Lung (tissue), 12 donors: ENCODE measurements around the gene FAM13B. TPM values are rescaled to one million over a fixed set of nuclear protein-coding genes. Genes with fewer than 3 reads are reported as not detected.

Experiments
- ATAC-seq: fragments of 200-7000 bp; cut with Tn5 transposase; one replicate; pipeline ENCODE4 v1.9.1; 2020; ENCODE audit warnings: moderate number of reproducible peaks; ENCODE audit not compliant: insufficient read depth, low FRiP score
- DNase-seq, 3 donors: peaks; one replicate each; pipeline ENCODE4 v3.0.0-alpha.2; 2013 to 2017
- H3K27ac ChIP-seq, 2 donors: one replicate each; pipeline ENCODE4 v1.5.1; 2013; ENCODE audit warnings: mild to moderate bottlenecking in 2 of 2, moderate library complexity in 2 of 2, control low read depth in 1 of 2, inconsistent platforms in 1 of 2, low read depth in 1 of 2, low read length in 1 of 2
- H3K27me3 ChIP-seq, 3 donors: one replicate each; pipeline ENCODE4 v1.5.1; 2013; ENCODE audit warnings: low read length in 2 of 3; ENCODE audit not compliant: control insufficient read depth in 3 of 3, insufficient read depth in 3 of 3
- H3K36me3 ChIP-seq, 4 donors: one replicate each; pipeline ENCODE4 v1.5.1; 2013; ENCODE audit warnings: low read length in 4 of 4, mild to moderate bottlenecking in 1 of 4, moderate library complexity in 1 of 4; ENCODE audit not compliant: control insufficient read depth in 4 of 4, insufficient read depth in 4 of 4
- H3K4me1 ChIP-seq, 5 donors: one replicate each; pipeline ENCODE4 v1.5.1; 2013; ENCODE audit warnings: low read length in 5 of 5, mild to moderate bottlenecking in 2 of 5, moderate library complexity in 1 of 5; ENCODE audit not compliant: control insufficient read depth in 5 of 5, insufficient read depth in 5 of 5
- H3K4me3 ChIP-seq: one replicate; pipeline ENCODE4 v1.5.1; 2013; ENCODE audit warnings: mild to moderate bottlenecking, control low read depth, moderate library complexity
- H3K9ac ChIP-seq, 2 donors: one replicate each; pipeline ENCODE4 v1.5.1; 2013; ENCODE audit warnings: low read length in 2 of 2, control low read depth in 1 of 2; ENCODE audit not compliant: insufficient read depth in 1 of 2
- H3K9me3 ChIP-seq, 4 donors: one replicate each; pipeline ENCODE4 v1.5.1; 2013; ENCODE audit warnings: low read length in 3 of 4, mild to moderate bottlenecking in 1 of 4, moderate library complexity in 1 of 4; ENCODE audit not compliant: control insufficient read depth in 4 of 4, insufficient read depth in 3 of 4
- WGBS, 2 donors: extraction: QIAGEN DNeasy Blood & Tissue Kit; methylation state at CpG; one replicate each; pipeline ENCODE4 v1.1.7; 2013; 5-methylcytosine and 5-hydroxymethylcytosine counted together
- polyA plus RNA-seq, 2 donors: library from polyadenylated mRNA; stranded (reverse); fragments of 200-250 nt; gene quantifications; one replicate each; pipeline ENCODE4 v1.2.1, GENCODE V29; 2013
- total RNA-seq, 2 donors: library from RNA; depleted of rRNA in 1 of 2; stranded (reverse); fragments of >200 nt in 1 of 2; gene quantifications; one replicate each; pipeline ENCODE4 v1.2.1, GENCODE V29; 2014 to 2021
- TF ChIP-seq, protein P1 (sequence below): IDR thresholded peaks from 2 replicates; pipeline ENCODE4 v1.5.1; 2012; ENCODE audit warnings: mild to moderate bottlenecking; ENCODE audit errors: control extremely low read depth, extremely low read depth
- donor health status: control.
- donor health status: control.
- donor health status: Bipolar disorder and iron deficiency.
- donor health status: healthy.
- donor health status: DM: yes; HTN: yes; CAD: no.

FAM13B gene
- total and polyA plus RNA-seq, 4 donors: 7.6 to 63.6 (median 23.4) TPM

DNA sequence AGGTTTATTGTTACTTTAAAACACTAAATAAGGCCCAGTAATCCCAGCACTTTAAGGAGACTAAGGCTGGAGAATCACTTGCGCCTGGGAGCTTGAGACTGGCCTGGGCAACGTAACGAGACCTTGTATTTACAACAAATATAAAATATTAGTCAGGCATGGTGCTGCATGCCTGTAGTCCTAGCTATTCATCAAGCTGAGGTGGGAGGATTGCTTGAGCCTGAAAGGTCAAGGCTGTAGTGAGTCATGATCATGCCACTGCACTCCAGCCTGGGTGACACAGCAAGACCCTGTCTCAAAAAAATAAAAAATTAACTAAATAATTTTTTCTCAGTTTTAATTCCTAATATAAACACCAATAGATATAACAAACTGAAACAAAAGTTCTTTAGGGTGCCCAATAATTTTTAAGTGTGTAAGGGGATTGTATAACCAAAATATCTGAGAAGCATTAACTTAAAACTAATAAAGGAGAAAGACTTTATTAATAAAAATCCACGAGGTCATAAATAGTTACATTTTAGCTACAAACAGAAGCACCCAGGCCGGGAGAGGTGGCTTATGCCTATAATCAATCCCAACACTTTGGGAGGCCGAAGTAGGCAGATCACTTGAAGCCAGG lies 32.7 kb downstream of the FAM13B start:
- Histone ChIP-seq H3K4me1 (peaks cover 0 to 7% (median 0%) of the 10 kb centered on the region in 5 donors), H3K27me3 (no peaks in the 10 kb centered on the region), H3K4me3 (no peak overlapping the region), H3K36me3 (peaks cover 9 to 12% (median 10%) of the 10 kb centered on the region in 4 donors), H3K9ac (no peak overlapping the region), H3K27ac (peak overlapping the region in 1 of 2 donors; percentile 13), H3K9me3 (peaks cover 0 to 3% (median 0%) of the 10 kb centered on the region in 4 donors)
- WGBS, 2 donors: 93 to 95% methylated on average over 6 of the region's 6 CpGs
- DNase-seq: no peak
- TF ChIP-seq, protein P1, sequence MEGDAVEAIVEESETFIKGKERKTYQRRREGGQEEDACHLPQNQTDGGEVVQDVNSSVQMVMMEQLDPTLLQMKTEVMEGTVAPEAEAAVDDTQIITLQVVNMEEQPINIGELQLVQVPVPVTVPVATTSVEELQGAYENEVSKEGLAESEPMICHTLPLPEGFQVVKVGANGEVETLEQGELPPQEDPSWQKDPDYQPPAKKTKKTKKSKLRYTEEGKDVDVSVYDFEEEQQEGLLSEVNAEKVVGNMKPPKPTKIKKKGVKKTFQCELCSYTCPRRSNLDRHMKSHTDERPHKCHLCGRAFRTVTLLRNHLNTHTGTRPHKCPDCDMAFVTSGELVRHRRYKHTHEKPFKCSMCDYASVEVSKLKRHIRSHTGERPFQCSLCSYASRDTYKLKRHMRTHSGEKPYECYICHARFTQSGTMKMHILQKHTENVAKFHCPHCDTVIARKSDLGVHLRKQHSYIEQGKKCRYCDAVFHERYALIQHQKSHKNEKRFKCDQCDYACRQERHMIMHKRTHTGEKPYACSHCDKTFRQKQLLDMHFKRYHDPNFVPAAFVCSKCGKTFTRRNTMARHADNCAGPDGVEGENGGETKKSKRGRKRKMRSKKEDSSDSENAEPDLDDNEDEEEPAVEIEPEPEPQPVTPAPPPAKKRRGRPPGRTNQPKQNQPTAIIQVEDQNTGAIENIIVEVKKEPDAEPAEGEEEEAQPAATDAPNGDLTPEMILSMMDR: no peak
- peak; percentile 39 for ATAC-seq

GRCh38 chr5:137997726-137998213 lies 35.1 kb downstream of the FAM13B start:
- Histone ChIP-seq H3K4me3 (no peak overlapping the region), H3K9me3 (peaks cover 0 to 3% (median 0%) of the 10 kb centered on the region in 4 donors), H3K9ac (no peak overlapping the region), H3K4me1 (peaks cover 0 to 11% (median 0%) of the 10 kb centered on the region in 5 donors), H3K27me3 (no peaks in the 10 kb centered on the region), H3K27ac (no peak overlapping the region), H3K36me3 (peaks cover 4 to 10% (median 7%) of the 10 kb centered on the region in 4 donors)
- no peak for ATAC-seq
- no peak for DNase-seq
- TF ChIP-seq, protein P1: no peak
- WGBS, 2 donors: 86 to 95% methylated on average over 1 of the region's 1 CpG

- TF ChIP-seq, protein P1: no peak
- no peak overlapping the region for H3K4me3 ChIP-seq
- no peaks in the 10 kb centered on the region for H3K27me3 ChIP-seq
- H3K36me3 ChIP-seq: peaks cover 4 to 10% (median 6%) of the 10 kb centered on the region in 4 donors
- DNase-seq (no peak), ATAC-seq (no peak)
- H3K9ac ChIP-seq: no peak overlapping the region
- no peak overlapping the region for H3K27ac ChIP-seq
- H3K4me1 ChIP-seq: peaks cover 0 to 11% (median 0%) of the 10 kb centered on the region in 5 donors
- H3K9me3 ChIP-seq: peaks cover 0 to 3% (median 0%) of the 10 kb centered on the region in 4 donors
- WGBS, 2 donors: 32 to 58% methylated on average over 3 of the region's 3 CpGs
Measured at GRCh38 chr5:137995749-137996128, 37.1 kb downstream of the FAM13B start.
